Measurements from ENCODE around the gene OPCML.

DNA sequence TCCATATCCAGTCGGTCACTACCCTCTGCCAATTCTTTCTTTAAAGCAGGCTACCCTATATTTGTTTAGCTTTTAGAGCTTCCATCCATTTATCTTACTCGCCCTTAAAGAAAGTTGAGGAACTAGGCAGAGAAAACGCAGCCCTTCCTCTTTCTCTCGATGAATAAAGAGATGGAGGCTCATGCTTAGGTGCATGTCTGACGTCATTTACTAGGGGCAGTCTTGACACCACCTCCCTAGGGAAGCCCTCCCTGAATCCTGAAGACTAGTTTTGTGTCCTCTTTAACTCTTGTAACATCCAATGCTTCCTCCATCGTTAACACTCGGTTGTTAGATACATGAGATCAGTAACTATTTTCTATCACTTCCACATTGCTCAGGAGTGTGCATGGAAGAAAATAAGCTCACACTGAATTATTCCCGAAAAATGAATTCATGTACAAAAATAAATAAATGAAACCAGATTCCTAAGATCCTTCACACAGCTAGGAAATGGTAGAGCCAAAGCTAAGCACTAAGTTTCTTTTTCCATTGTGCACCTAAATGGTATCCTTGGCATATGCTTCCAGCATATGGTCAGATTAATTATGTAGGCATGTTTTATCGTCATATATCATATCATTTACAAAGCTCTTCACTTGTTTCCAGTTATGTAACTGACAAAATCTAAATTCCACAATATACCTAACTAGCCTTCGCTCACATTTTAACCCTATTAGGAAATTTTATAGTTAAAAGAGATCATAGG, 291.2 kb downstream of the OPCML start:
- TF ChIP-seq, protein P1, sequence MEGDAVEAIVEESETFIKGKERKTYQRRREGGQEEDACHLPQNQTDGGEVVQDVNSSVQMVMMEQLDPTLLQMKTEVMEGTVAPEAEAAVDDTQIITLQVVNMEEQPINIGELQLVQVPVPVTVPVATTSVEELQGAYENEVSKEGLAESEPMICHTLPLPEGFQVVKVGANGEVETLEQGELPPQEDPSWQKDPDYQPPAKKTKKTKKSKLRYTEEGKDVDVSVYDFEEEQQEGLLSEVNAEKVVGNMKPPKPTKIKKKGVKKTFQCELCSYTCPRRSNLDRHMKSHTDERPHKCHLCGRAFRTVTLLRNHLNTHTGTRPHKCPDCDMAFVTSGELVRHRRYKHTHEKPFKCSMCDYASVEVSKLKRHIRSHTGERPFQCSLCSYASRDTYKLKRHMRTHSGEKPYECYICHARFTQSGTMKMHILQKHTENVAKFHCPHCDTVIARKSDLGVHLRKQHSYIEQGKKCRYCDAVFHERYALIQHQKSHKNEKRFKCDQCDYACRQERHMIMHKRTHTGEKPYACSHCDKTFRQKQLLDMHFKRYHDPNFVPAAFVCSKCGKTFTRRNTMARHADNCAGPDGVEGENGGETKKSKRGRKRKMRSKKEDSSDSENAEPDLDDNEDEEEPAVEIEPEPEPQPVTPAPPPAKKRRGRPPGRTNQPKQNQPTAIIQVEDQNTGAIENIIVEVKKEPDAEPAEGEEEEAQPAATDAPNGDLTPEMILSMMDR (conservative IDR thresholded peaks at IDR 0.05; ENCODE audit: low read length) = no peak
- TF ChIP-seq EZH2phosphoT487 (IDR thresholded peaks at IDR 0.05; ENCODE audit: borderline replicate concordance) = no peak
